ENCODE data around the gene PDCL3.

GRCh38 chr2:100577777-100578176 is 15.0 kb downstream of the PDCL3 start:
- TF ChIP-seq CTCF (IDR thresholded peaks at IDR 0.05; ENCODE audit: borderline replicate concordance, extremely low read depth, low read length, poor library complexity, severe bottlenecking) (no peak), EZH2 (IDR thresholded peaks at IDR 0.05; ENCODE audit: borderline replicate concordance, low read depth, low read length, severe bottlenecking) (no peak)

Data from DND-41 (cell line).